Cardiac muscle cell (in vitro differentiated cells and primary cell): Measurements from ENCODE around the gene WDSUB1. TPM values are rescaled to one million over a fixed set of nuclear protein-coding genes. Genes with fewer than 3 reads are reported as not detected.

Experiments used
- DNase-seq, 2 donors: peaks; one replicate each; pipeline versions ENCODE4 v3.0.0 to v3.0.0-alpha.2; 2010 to 2017; ENCODE audit warnings: low read depth in 1 of 2, low spot score in 1 of 2
- H3K27ac ChIP-seq: fragments of 200-600 bp; sonication (generic); 2 replicates; pipeline ENCODE4 v1.5.1; 2016
- H3K27me3 ChIP-seq: fragments of 200-600 bp; sonication (generic); 2 replicates; pipeline ENCODE4 v1.6.0; 2016; ENCODE audit warnings: control low read depth
- H3K36me3 ChIP-seq: fragments of 200-600 bp; sonication (generic); 2 replicates; pipeline ENCODE4 v1.5.1; 2016; ENCODE audit warnings: control low read depth
- H3K4me1 ChIP-seq: fragments of 200-600 bp; sonication (generic); 2 replicates; pipeline ENCODE4 v1.8.1; 2017; ENCODE audit warnings: low read depth, mild to moderate bottlenecking, mixed run types
- H3K4me3 ChIP-seq: fragments of 200-600 bp; sonication (generic); 2 replicates; pipeline ENCODE4 v1.5.1; 2016; ENCODE audit warnings: mild to moderate bottlenecking
- H3K9me3 ChIP-seq: fragments of 200-600 bp; sonication (generic); 2 replicates; pipeline ENCODE4 v1.5.1; 2017; ENCODE audit warnings: low read depth, mild to moderate bottlenecking, control low read depth
- CTCF ChIP-seq: IDR thresholded peaks from 2 replicates; pipeline ENCODE4 v1.5.1; 2012; ENCODE audit warnings: low read depth, mild to moderate bottlenecking, low read length
- polyA plus RNA-seq: library from polyadenylated mRNA; unstranded; fragments of >200 nt; fragmentation: Nextera tagmentation; extraction: Ambion mirVana; gene quantifications from 2 replicates; pipeline ENCODE4 v1.2.1, GENCODE V29; 2016
- total RNA-seq: library from RNA; depleted of rRNA; stranded (reverse); fragments of >200 nt; gene quantifications from 2 replicates; pipeline ENCODE4 v1.2.3, GENCODE V29; 2016

Gene WDSUB1
- total and polyA plus RNA-seq, 2 experiments from 2014 or later, result 13.4 to 13.6 TPM

- Histone ChIP-seq H3K36me3 (peaks cover 37% of the 10 kb centered on the region), H3K4me3 (no peak overlapping the region), H3K27me3 (no peaks in the 10 kb centered on the region)
Observed at GRCh38 chr2:159232456-159233170, 53.9 kb downstream of the WDSUB1 start.

GRCh38 chr2:159230145-159230877 lies 56.2 kb downstream of the WDSUB1 start:
- TF ChIP-seq CTCF, result no peak
- peaks cover 38% of the 10 kb centered on the region for H3K36me3 ChIP-seq

More at GRCh38 chr2:159232456-159233170, 53.9 kb downstream of the WDSUB1 start:
- Histone ChIP-seq H3K9me3 (no peaks in the 10 kb centered on the region), H3K27ac (no peak overlapping the region), H3K4me1 (peaks cover 17% of the 10 kb centered on the region)
- no peak for DNase-seq
- TF ChIP-seq CTCF, result no peak

DNA sequence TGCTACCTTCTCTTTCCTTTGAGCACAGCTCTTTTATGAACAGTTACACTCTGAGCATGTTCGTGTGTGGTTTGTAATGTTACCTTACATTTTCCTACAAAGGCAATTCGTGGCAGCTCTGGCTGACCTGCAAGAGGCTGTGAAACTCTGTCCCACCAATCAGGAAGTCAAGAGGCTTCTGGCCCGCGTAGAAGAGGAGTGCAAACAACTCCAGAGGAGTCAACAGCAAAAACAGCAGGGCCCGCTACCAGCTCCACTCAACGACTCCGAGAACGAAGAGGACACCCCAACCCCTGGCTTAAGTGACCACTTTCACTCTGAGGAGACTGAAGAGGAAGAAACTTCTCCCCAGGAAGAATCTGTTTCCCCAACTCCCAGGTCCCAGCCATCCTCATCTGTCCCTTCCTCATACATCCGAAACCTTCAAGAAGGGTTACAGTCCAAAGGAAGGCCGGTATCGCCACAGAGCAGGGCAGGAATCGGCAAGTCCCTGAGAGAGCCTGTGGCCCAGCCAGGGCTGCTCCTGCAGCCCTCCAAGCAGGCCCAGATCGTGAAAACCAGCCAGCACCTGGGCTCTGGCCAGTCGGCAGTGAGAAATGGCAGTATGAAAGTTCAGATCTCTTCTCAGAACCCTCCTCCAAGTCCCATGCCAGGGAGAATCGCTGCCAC lies 56.9 kb downstream of the WDSUB1 start:
- peak overlapping the region; percentile 85 for H3K27ac ChIP-seq

More at GRCh38 chr2:159230145-159230877, 56.2 kb downstream of the WDSUB1 start:
- peaks cover 17% of the 10 kb centered on the region for H3K4me1 ChIP-seq
- peak overlapping the region; percentile 48 for H3K27ac ChIP-seq
- no peak overlapping the region for H3K4me3 ChIP-seq
- no peak for DNase-seq
- no peaks in the 10 kb centered on the region for H3K27me3 ChIP-seq
- H3K9me3 ChIP-seq, result no peaks in the 10 kb centered on the region

GRCh38 chr2:159228081-159228581 lies 58.4 kb downstream of the WDSUB1 start:
- no peak for DNase-seq
- peaks cover 17% of the 10 kb centered on the region for H3K4me1 ChIP-seq
- no peaks in the 10 kb centered on the region for H3K9me3 ChIP-seq
- peak overlapping the region; percentile 85 for H3K27ac ChIP-seq
- peaks cover 34% of the 10 kb centered on the region for H3K36me3 ChIP-seq
- H3K27me3 ChIP-seq, result no peaks in the 10 kb centered on the region
- no peak for TF ChIP-seq CTCF
- H3K4me3 ChIP-seq, result no peak overlapping the region

More for the DNA sequence above, 56.9 kb downstream of the WDSUB1 start:
- TF ChIP-seq CTCF, result no peak
- no peaks in the 10 kb centered on the region for H3K27me3 ChIP-seq
- DNase-seq, result no peak
- peaks cover 17% of the 10 kb centered on the region for H3K4me1 ChIP-seq
- no peaks in the 10 kb centered on the region for H3K9me3 ChIP-seq
- H3K4me3 ChIP-seq, result no peak overlapping the region
- peaks cover 31% of the 10 kb centered on the region for H3K36me3 ChIP-seq

DNA sequence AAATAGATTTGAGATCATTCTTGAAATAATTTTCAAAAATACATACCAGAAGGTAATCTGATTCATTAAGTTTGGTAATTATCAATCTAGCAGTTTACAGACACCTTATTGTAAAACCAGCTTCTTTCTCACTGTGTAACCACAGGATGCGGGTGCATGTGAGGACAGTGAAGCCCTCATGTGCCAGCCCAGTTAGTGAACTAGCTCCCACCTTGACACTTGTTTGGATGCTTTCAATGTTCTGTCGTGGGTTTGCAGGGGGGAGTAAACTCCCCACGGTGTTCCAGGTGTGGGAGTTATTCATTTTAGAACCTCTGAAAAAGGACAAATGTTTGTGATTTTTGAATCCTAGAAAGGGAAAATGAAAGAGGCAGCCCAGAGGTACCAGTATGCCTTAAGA lies 59.0 kb downstream of the WDSUB1 start:
- Histone ChIP-seq H3K9me3 (no peaks in the 10 kb centered on the region), H3K36me3 (peaks cover 39% of the 10 kb centered on the region), H3K4me3 (no peak overlapping the region), H3K4me1 (peaks cover 14% of the 10 kb centered on the region), H3K27ac (peak overlapping the region; percentile 85), H3K27me3 (no peaks in the 10 kb centered on the region)
- DNase-seq, result no peak
- no peak for TF ChIP-seq CTCF
